Cortex of kidney (tissue), 1 donor: ENCODE data around the gene LIME1.
"Not testable (repeated sequence)": the region's sequence is repeated elsewhere in the genome, so short reads cannot be mapped to it uniquely, and the experiment has no call there.

Source experiments
- DNase-seq: peaks from one replicate; lab custom pipeline; 2025; lab: John Stamatoyannopoulos, UW

The LIME1 gene

DNA sequence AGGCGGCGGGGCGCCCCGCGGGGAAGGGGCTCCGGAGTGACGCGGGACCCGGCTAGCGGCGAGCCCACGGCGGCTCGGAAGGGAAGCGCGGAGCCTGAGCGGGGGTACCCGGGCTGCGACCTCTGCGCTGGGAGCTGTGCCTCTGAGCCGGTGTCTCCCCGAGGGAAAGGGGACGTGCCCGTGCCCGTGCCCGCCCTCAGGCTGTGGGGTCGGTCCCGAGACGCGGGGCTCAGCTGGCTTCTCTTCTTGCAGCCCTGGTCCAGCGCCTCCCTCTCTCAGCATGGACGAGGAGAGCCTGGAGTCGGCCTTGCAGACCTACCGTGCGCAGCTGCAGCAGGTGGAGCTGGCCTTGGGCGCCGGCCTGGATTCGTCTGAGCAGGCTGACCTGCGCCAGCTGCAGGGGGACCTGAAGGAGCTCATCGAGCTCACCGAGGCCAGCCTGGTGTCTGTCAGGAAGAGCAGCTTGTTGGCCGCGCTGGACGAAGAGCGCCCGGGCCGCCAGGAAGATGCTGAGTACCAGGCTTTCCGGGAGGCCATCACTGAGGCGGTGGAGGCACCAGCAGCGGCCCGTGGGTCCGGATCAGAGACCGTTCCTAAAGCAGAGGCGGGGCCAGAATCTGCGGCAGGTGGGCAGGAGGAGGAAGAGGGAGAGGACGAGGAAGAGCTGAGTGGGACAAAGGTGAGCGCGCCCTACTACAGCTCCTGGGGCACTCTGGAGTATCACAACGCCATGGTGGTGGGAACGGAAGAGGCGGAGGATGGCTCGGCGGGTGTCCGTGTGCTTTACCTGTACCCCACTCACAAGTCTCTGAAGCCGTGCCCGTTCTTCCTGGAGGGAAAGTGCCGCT, 27.9 kb upstream of the LIME1 start:
- no peak for DNase-seq

DNA sequence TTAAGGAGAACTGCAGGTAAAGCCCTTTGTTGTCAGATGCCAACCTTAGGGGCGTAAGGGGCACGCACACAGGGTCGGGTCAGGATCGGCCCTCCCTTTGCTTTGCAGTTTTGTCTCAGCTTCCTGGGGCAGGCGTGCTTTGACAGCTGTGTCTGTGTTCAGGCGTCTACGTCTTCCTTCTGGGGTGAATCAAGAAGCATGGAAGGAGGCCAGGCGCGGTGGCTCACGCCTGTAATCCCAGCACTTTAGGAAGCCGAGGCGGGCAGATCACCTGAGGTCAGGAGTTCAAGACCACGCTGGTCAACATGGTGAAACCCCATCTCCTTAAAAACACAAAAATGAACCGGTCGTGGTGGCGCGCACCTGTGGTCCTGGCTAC, 27.3 kb upstream of the LIME1 start:
- DNase-seq: no peak

DNA sequence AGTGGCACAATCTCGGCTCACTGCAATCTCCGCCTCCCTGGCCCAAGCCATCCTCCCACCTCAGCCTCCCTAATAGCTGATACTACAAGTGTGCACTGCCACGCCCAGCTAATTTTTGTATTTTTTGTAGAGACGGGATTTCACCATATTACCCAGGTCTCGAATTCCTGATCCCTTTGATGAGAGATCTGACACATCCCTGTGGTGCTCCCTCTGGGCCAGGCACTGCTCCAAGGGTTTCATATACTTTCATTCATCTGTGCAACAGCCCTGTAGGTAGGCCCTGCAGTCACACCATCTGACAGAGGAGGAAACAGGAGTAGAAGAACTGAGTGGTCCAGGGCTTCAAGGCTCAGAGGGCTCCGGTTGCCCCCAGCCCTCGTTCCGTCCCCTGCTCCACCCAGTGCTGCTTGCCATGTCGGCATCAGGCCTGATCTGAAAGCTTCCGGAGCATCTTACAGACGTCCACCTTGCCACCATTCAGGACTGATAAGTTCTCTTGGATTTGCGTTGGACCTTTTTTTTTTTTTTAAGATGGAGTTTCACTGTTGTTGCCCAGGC, 25.3 kb upstream of the LIME1 start:
- DNase-seq: no peak

DNA sequence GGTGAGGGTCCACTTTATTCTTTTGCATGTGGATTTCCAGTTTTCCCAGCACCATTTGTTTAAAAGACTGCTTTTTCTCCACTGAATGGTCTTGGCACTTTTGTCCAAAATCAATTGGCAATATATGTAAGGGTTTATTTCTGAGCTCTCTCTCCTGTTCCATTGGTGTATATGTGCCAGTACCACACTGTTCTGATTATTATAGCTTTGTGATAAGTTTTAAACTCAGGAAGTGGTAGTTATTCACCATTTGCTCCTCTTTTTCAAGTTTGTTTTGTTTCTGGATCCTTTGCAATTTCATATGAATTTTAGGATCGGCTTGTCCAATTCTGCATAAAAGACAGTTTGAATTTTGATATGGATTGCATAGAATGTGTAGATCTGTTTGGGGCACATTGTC, 24.3 kb upstream of the LIME1 start:
- no peak for DNase-seq

DNA sequence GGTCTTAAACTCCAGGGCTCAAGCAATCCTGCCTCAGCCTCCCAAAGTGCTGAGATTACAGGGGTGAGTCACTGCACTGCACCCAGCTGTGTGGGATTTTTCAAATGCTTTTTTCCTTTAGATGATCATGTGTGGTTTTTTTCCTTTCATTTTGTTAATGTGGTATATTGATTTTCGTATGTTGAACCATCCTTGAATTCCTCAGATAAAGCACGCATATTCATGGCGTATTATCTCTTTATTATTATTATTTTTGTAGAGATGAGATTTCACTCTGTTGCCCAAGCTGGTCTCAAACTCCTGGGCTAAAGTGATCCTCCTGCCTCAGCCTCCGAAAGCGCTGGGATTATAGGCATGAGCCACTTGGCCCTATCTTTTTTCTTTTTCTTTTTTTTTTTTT, 21.6 kb upstream of the LIME1 start:
- no peak for DNase-seq

DNA sequence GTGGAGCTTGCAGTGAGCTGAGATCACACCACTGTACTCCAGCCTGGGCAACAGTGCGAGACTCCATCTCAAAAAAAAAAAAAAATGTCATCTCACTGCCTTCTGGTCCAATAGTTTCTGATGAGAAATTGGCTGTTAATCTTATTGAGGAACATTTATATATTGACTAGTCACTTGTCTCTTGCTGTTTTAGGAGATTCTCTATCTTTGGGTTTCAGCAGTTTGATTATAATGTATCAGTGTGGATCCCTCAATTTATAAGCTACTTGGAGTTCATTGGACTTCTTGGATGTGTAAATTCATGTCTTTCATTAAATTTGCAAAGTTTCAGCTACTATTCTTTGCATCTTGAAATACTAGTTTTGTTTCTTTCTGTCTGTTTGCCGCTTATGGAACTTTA, 17.5 kb upstream of the LIME1 start:
- DNase-seq: no peak

DNA sequence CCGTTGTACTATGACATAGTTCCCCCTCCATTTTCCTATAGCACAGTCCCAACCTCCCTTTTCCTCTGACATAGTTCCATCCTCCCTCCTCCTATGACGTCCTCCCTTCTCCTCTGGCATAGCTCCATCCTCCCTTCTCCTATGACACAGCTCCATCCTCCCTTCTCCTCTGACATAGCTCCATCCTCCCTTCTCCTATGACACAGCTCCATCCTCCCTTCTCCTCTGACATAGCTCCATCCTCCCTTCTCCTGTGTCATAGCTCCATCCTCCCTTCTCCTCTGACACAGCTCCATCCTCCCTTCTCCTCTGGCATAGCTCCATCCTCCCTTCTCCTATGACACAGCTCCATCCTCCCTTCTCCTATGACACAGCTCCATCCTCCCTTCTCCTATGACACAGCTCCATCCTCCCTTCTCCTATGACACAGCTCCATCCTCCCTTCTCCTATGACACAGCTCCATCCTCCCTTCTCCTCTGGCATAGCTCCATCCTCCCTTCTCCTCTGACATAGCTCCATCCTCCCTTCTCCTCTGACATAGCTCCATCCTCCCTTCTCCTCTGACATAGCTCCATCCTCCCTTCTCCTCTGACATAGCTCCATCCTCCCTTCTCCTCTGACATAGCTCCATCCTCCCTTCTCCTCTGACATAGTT, 13.4 kb upstream of the LIME1 start:
- DNase-seq: not testable (repeated sequence)

DNA sequence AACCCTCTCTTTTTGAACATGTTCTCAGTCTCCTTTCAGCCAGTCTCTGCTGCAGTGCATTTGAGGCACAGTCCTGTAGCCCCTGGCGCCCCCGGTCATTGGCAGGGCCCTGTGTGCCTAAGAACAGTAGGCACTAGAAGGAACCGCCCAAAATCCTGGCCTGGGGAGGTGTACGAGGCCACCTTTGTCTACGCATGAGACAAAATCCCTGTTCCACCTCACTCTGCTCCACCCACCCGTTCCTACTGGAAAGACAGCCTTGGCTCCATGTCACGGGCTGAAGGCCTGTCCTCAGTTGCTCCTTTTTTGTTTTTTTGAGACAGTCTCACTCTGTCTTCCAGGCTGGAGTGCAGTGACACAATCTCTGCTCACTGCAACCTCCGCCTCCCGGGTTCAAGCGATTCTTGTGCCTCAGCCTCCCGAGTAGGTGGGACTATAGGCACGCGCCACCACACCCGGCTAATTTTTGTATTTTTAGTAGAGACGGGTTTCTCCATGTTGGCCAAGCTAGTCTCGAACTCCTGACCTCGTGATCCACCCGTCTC, 6.2 kb upstream of the LIME1 start:
- not testable (repeated sequence) for DNase-seq

DNA sequence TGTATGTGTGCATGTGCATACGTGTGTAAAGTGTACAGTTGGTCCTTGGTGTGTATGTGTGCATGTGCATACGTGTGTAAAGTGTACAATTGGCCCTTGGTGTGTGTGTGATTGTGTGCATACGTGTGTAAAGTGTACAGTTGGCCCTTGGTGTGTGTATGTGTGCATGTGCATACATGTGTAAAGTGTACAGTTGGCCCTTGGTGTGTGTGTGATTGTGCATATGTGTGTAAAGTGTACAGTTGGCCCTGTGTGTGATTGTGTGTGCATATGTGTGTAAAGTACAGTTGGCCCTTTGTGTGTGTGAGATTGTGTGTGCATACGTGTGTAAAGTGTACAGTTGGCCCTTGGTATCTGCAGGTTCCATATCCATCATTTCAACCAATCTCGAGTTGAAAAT, 5.1 kb upstream of the LIME1 start:
- DNase-seq: no peak

DNA sequence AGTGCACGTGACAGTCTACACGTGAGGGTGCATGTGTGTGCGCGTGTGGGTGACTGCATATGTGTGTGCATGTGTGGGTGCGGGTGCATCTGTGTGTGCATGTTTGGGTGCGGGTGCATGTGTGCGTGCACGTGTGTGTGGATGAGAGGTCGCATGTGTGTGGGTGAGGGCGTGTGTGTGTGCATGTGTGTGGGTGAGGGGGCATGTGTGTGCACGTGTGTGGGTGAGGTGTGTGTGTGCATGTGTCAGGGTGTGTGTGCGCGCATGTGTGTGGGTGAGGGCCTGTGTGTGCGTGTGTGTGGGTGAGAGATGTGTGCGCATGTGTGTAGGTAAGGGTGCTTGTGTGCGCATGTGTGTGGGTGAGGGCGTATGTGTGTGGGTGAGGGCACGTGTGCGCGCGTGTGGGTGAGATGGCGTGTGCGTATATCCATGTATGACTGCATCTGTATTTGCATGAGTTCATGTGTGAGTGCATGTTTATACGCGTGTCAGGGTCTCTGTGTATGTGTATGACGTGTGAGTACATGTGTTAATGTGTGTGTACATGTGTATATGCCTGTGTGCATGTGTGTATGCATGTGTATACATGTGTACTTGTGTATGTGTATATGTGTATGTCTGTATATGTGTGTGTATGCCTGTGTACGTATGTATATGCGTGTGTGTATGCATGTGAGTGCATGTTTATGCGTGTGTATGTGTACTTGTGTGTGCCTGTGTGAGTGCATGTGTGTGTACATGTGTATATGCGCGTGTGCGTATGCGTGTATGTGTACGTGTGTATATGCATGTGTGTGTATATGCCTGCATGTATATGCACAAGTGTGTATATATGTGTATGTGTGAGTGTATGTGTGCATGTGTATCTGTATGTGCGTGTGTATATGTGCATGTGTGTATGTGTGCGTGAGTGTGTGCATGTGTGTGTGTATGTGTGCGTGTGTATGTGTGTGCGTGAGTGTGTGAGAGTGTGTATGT, 4.1 kb upstream of the LIME1 start:
- DNase-seq: no peak

DNA sequence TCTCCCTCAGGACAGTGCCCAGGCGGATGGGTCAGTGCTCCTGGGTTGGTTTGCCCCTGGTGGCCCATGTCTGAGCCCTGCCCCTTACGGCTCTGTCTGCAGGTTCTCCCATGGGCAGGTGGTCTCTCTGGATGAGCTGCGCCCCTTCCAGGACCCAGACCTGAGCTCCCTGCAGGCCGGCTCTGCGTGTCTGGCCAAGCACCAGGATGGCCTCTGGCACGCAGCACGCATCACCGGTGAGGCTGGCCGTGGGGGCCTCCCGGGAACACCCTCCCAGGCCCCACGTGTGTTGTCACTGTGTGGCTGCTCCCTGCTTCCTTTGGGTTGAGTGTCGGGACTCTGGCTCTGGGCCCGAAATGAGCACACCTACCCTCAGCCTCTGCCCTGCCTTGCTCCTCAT, 3.3 kb upstream of the LIME1 start:
- DNase-seq: no peak

DNA sequence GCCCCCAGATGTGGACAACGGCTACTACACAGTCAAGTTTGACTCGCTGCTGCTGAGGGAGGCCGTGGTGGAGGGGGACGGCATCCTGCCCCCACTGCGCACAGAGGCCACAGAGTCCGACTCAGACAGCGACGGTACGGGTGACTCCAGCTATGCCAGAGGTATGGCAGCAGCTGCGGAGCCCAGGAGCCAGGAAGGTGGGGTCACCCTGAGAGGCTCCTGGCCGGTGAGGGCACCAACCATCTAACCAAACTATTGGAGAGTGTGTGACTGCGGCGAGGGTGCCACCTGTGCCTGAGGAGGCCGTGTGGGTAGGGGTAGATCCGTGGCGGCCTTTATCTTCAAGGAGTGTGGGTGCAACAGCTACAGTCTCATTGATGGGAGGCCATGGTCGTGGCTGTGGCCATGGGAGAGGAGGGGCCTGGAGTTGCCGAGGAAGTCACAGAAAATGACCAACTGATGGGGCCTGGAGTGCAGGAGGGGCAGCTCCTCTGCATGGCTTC, 2.8 kb upstream of the LIME1 start:
- no peak for DNase-seq

DNA sequence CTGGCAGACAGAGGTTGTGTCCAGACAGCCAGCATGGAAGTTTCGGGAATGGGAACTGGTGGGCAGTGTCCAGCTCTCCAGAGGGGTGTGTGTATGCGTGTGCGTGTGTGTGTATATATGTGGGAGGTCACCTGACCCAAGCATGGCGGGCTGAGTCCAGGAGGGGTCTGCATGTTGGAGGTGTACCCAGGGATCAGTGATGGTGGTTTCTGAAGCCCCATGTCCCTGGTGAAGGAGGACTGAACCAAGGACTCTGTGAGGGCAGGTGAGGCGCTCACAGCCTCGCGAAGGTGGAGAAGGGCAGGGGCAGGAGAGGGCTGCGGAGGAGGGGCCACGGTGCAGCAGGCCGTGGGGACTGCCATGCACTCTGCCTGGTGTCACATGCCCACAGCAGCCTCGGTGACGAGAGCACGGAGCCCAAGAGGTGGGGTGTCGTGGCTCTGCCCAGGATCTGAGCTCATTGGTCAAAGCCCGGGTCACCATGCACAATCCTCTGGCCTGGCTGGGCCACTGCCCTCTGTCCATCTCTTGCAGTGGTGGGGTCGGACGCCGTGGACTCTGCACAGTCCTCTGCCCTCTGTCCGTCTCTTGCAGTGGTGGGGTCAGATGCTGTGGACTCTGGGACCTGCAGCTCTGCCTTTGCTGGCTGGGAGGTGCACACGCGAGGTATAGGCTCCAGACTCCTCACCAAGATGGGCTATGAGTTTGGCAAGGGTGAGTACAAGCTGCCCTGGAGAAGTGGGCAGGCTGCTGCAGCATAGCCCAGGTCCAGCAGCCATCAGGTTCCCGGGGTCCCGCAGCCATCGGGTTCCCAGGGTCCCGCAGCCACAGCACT, 2.1 kb upstream of the LIME1 start:
- DNase-seq: no peak

DNA sequence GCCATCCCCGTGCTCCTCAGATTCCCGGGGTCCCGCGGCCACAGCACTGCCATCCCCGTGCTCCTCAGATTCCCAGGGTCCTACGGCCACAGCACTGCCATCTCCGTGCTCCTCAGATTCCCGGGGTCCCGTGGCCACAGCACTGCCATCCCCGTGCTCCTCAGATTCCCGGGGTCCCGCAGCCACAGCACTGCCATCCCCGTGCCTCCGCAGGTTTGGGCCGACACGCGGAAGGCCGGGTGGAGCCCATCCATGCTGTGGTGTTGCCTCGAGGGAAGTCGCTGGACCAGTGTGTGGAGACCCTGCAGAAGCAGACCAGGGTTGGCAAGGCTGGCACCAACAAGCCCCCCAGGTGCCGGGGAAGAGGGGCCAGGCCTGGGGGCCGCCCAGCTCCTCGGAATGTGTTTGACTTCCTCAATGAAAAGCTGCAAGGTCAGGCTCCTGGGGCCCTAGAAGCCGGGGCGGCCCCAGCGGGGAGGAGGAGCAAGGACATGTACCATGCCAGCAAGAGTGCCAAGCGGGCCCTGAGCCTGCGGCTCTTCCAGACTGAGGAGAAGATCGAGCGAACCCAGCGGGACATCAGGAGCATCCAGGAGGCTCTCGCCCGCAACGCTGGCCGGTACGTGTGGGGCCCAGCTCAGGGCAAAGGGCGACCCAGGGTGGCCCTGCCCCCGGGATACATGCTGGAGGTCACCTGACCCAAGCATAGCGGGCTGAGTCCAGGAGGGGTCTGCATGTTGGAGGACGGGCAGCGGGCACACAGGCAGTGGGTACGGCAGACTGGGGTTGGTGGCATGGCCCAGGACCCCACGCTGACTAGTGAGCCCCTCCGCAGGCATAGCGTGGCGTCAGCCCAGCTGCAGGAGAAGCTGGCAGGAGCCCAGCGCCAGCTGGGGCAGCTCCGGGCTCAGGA, 1.3 kb upstream of the LIME1 start:
- no peak for DNase-seq

DNA sequence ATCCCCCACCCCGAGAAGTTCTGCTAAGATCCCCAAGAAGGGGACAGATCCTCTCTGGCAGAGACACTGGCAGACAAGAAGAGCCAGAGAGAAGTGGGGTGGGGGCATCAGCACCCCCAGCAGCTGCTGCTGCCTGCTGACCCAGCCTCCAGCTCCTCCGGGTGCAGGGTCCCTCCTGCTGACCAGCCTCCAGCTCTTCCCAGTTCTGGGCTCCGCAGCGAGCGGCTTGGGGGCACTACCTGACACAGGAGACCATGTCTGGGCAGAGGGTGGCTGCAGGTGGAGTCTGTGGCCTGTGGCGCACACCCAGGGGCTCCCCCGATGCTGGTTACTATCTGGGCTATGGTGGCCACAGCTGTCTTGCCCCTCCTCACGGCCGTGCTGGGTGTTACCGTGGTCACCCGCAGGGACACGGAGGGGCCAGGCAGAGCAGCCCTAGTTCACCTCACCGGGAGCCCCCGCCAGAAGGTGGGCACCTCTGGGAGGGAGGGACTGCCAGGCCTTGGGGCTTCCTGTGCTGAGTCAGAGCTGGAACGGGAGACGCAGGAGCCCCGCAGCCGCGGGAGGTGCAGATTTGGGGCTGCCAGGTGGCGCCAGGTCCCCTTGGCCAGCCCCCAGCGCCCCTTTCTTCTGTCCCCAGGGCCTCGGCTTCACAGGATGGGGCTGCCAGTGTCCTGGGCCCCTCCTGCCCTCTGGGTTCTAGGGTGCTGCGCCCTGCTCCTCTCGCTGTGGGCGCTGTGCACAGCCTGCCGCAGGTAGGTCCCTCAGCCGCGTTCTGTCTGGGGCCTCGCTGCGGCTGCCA, 630 bp downstream of the LIME1 start:
- no peak for DNase-seq

DNA sequence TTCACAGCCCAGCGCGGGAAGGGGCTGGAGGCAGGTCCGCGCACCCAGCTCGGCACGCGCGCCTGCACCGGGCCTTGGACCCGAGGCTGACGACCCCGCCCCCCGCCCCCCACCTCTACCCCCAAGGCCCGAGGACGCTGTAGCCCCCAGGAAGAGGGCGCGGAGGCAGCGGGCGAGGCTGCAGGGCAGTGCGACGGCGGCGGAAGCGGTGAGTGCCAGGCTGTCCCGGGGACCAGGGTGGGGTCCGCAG, 1.2 kb downstream of the LIME1 start:
- no peak for DNase-seq

DNA sequence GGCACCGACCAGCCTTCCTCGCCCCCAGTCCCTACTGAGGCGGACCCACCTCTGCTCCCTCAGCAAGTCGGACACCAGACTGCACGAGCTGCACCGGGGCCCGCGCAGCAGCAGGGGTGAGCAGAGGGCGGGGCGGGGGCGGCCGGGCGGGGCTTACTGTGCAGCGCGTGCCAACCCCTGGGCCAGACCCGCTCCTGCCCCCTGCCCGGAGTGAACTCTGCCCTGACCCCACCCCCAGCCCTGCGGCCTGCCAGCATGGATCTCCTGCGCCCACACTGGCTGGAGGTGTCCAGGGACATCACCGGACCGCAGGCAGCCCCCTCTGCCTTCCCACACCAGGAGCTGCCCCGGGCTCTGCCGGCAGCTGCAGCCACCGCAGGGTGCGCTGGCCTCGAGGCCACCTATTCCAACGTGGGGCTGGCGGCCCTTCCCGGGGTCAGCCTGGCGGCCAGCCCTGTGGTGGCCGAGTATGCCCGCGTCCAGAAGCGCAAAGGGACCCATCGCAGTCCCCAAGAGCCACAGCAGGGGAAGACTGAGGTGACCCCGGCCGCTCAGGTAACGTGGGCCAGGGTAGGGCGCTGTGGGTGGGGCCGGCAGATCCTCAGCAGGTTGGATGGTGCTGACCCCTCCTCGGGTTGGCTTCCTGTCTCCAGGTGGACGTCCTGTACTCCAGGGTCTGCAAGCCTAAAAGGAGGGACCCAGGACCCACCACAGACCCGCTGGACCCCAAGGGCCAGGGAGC, 1.7 kb downstream of the LIME1 start:
- DNase-seq: no peak

DNA sequence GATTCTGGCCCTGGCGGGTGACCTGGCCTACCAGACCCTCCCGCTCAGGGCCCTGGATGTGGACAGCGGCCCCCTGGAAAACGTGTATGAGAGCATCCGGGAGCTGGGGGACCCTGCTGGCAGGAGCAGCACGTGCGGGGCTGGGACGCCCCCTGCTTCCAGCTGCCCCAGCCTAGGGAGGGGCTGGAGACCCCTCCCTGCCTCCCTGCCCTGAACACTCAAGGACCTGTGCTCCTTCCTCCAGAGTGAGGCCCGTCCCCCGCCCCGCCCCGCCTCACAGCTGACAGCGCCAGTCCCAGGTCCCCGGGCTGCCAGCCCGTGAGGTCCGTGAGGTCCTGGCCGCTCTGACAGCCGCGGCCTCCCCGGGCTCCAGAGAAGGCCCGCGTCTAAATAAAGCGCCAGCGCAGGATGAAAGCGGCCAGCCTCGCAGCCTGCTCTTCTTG, 2.2 kb downstream of the LIME1 start:
- no peak for DNase-seq
